Measurements from ENCODE around the gene CLEC2A. TPM values are rescaled to one million over a fixed set of nuclear protein-coding genes. Genes with fewer than 3 reads are reported as not detected.

Gene CLEC2A
- total and polyA plus RNA-seq, 9 of the 15 experiments (the other 6 are each of a cell fraction or from before 2014, with no cell fraction given) = not detected

DNA sequence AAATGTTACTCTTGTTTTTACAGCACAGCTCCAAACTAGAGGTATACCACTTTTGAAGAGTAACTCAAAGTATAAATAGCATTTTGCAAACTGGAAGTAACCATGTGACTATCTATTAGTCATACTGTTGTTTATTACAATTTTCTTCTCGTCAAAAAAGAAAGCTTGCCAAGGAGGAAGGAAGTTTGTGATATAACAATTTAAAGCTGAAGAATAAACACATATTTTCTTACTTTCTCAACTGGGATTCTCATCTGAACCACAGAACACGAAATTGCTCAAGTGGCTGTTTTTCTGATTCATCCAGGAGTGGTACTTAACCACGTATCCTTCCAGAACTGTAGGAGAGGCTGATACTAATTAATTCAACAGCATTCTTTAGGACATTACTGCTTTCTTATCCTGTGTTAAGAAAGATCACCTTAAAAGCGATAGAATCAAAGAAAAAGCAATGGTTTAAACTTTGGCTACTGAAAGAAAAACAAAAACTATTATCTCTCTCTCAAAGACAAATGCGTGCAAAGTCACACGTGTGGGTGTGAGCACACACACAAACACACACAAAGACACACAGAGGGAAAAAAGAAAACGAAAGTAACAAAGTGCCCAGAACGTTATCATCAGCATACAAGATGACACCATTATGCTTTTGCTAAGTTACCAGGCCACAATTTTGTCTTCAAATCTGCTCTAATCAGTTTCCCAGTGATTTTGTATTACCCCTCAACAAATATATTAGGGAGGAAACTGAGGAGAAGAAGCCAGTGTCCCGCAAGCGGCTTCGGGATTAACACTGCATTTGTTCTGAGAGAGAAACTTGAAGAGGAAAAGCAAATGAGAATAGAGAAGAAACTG lies 62.6 kb downstream of the CLEC2A start, which contains the start of gene CLEC2B (continued):
- TF ChIP-seq ADNP (tag; IDR thresholded peaks at IDR 0.05) (0 out of 2 replicates have a peak, but pooled peaks have one; percentile 42), GABPA (tag; conservative IDR thresholded peaks at IDR 0.05; ENCODE audit: low read depth) (0 out of 2 replicates have a peak, but pooled peaks have one; percentile 0), CBX8 (IDR thresholded peaks at IDR 0.05; ENCODE audit: borderline replicate concordance, extremely low read depth, low read depth, low read length, poor library complexity, severe bottlenecking) (peak; percentile 29), EP300 (IDR thresholded peaks at IDR 0.05; ENCODE audit: low read length) (no peak), ZNF764 (CRISPR knock-in tag; IDR thresholded peaks at IDR 0.05; ENCODE audit: low read depth) (no peak), TAF15 (IDR thresholded peaks at IDR 0.05; ENCODE audit: low read depth, low read length) (no peak), NFRKB (IDR thresholded peaks at IDR 0.05; ENCODE audit: low read depth) (no peak), NFXL1 (CRISPR knock-in tag; IDR thresholded peaks at IDR 0.05) (no peak), RAD21 (CRISPR knock-in tag; conservative IDR thresholded peaks at IDR 0.05 in 1 of 2, IDR thresholded peaks at IDR 0.05 in 1 of 2) (no peak), KAT7 (CRISPR knock-in tag; IDR thresholded peaks at IDR 0.05; ENCODE audit: borderline replicate concordance) (no peak), TRIM25 (IDR thresholded peaks at IDR 0.05; ENCODE audit: borderline replicate concordance) (no peak), MYBL2 (IDR thresholded peaks at IDR 0.05; ENCODE audit: low read depth) (no peak), MYBL2 (CRISPR knock-in tag; IDR thresholded peaks at IDR 0.05; ENCODE audit: borderline replicate concordance) (no peak), KDM2B (CRISPR knock-in tag; IDR thresholded peaks at IDR 0.05) (no peak), HES1 (IDR thresholded peaks at IDR 0.05; ENCODE audit: low read depth) (no peak), ESRRB (CRISPR knock-in tag; IDR thresholded peaks at IDR 0.05; ENCODE audit: borderline replicate concordance) (no peak), ESRRA (IDR thresholded peaks at IDR 0.05; ENCODE audit: borderline replicate concordance, low read depth) (no peak), ZNF165 (CRISPR knock-in tag; IDR thresholded peaks at IDR 0.05; ENCODE audit: borderline replicate concordance) (no peak), HDAC1 (IDR thresholded peaks at IDR 0.05) (0 out of 4 replicates have a peak, but pooled peaks of 1 of the 2 experiments have one; percentile 15), NR2C1 (IDR thresholded peaks at IDR 0.05) (no peak), NR2C1 (tag; IDR thresholded peaks at IDR 0.05) (no peak), ZNF561 (CRISPR knock-in tag; conservative IDR thresholded peaks at IDR 0.05) (no peak)
- TF ChIP-seq, protein P1, sequence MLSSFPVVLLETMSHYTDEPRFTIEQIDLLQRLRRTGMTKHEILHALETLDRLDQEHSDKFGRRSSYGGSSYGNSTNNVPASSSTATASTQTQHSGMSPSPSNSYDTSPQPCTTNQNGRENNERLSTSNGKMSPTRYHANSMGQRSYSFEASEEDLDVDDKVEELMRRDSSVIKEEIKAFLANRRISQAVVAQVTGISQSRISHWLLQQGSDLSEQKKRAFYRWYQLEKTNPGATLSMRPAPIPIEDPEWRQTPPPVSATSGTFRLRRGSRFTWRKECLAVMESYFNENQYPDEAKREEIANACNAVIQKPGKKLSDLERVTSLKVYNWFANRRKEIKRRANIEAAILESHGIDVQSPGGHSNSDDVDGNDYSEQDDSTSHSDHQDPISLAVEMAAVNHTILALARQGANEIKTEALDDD (IDR thresholded peaks at IDR 0.05) = 0 out of 2 replicates have a peak, but pooled peaks have one; percentile 17
- TF ChIP-seq, protein P2, sequence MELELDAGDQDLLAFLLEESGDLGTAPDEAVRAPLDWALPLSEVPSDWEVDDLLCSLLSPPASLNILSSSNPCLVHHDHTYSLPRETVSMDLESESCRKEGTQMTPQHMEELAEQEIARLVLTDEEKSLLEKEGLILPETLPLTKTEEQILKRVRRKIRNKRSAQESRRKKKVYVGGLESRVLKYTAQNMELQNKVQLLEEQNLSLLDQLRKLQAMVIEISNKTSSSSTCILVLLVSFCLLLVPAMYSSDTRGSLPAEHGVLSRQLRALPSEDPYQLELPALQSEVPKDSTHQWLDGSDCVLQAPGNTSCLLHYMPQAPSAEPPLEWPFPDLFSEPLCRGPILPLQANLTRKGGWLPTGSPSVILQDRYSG (tag; conservative IDR thresholded peaks at IDR 0.05; ENCODE audit: low read depth) = no peak
